Effector memory CD4-positive, alpha-beta T cell (primary cell): Measurements from ENCODE around the gene DSC2.

Experiments used
- DNase-seq, 3 donors: peaks; one replicate each; pipeline ENCODE4 v3.0.0-alpha.2; 2020
- H3K27ac ChIP-seq: 2 replicates; pipeline ENCODE4 v1.7.0; 2013; ENCODE audit warnings: mild to moderate bottlenecking, low read length, moderate library complexity; ENCODE audit not compliant: insufficient read depth, poor library complexity, severe bottlenecking
- H3K27me3 ChIP-seq: replicated peaks from 2 replicates; pipeline ENCODE4 v1.7.0; 2013; ENCODE audit warnings: mild to moderate bottlenecking, low read length; ENCODE audit not compliant: insufficient read depth, control insufficient read depth, poor library complexity, severe bottlenecking
- H3K36me3 ChIP-seq: 2 replicates; pipeline ENCODE4 v1.7.0; 2013; ENCODE audit warnings: mild to moderate bottlenecking, low read length, moderate library complexity; ENCODE audit not compliant: control insufficient read depth, insufficient read depth
- H3K4me1 ChIP-seq: 2 replicates; pipeline ENCODE4 v1.7.0; 2013; ENCODE audit warnings: low read length, mild to moderate bottlenecking; ENCODE audit not compliant: control insufficient read depth, insufficient read depth, poor library complexity, severe bottlenecking
- H3K4me3 ChIP-seq: 2 replicates; pipeline ENCODE4 v1.7.0; 2013; ENCODE audit warnings: low read length, low read depth, mild to moderate bottlenecking; ENCODE audit not compliant: insufficient read depth, poor library complexity, severe bottlenecking
- H3K9me3 ChIP-seq: 2 replicates; pipeline ENCODE4 v1.7.0; 2013; ENCODE audit warnings: mild to moderate bottlenecking, low read length, moderate library complexity; ENCODE audit not compliant: control insufficient read depth

The DSC2 gene

DNA sequence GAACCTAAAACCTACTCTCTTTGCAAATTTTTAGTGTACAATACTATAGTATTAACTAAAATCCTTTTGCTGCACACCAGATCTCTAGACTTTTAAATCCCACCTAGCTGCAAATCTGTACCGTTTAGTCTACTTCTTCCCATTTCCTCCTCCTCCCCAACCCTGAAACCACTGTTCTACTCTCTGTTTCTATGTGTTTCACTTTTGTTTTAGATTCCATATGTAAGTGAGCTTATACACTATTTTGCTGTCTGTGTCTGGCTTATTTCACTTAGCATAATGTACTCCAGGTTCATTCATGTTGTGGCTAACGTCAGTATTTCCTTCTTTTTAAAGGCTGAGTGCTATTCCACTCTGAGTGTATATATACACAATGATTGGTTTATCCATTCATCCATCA, 18.4 kb upstream of the DSC2 start:
- Histone ChIP-seq H3K36me3 (no peaks in the 10 kb centered on the region), H3K27ac (no peak overlapping the region), H3K4me3 (no peak overlapping the region), H3K9me3 (no peaks in the 10 kb centered on the region), H3K27me3 (no peaks in the 10 kb centered on the region), H3K4me1 (no peaks in the 10 kb centered on the region)
- no peak for DNase-seq

DNA sequence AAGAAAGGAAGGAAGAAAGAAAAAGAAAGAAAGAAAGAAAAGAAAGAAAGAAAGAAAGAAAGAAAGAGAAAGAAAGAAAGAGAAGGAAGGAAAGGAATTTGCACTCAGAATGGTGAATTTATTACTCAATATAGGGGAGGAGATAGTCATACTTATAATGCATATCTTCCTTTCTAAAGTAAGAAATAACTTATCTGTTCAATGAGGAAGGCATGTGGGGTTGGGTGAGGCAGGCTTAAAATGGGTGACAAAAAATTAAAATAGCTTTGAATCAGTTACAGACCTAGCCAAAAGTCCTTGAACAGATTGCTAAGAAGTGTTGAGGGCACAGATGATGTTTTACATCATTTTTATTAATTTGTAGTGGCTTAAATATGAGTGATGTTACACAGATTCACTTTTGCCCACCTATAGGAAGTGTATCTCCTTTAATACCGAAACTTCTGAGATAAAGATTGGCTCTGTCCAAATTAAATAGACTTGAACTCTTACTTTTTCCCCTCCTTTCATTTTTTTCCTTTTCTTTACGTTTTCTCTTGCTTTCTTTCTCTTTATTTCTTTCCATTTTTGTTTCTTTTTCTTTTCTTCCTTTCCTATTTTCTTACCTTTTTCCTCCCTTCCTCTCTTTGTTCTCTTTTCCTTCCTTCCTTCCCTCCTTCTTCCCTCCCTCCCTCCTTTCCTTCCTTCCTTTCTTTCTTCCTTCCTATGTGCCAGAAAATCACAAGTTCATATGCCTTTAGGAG, 14.8 kb upstream of the DSC2 start:
- no peaks in the 10 kb centered on the region for H3K4me1 ChIP-seq
- no peak for DNase-seq
- no peaks in the 10 kb centered on the region for H3K36me3 ChIP-seq
- no peaks in the 10 kb centered on the region for H3K27me3 ChIP-seq
- no peak overlapping the region for H3K4me3 ChIP-seq
- no peak overlapping the region for H3K27ac ChIP-seq
- H3K9me3 ChIP-seq = no peaks in the 10 kb centered on the region

GRCh38 chr18:31112804-31113203, 10.6 kb upstream of the DSC2 start:
- no peak overlapping the region for H3K27ac ChIP-seq
- H3K27me3 ChIP-seq = no peaks in the 10 kb centered on the region
- no peaks in the 10 kb centered on the region for H3K36me3 ChIP-seq
- no peak overlapping the region for H3K4me3 ChIP-seq
- H3K9me3 ChIP-seq = no peaks in the 10 kb centered on the region
- DNase-seq = no peak
- H3K4me1 ChIP-seq = no peaks in the 10 kb centered on the region

DNA sequence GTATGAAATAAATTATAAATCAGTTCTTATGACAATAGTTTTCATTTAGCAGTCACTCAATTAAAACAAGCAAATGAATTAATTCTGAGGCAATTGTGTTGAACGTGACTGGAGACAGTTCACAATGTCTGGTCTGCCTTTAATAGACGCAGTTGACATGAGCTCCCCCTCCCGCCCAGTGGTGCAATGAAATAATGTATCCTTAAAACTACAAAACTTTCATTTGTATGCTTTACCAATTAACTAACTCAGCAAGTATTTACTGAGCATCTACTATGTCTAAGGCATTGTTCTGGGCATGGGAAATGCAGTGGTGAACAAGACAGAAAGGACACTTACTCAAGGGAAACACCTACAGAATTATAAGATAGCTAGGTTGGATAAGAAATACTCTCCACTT, 3.5 kb upstream of the DSC2 start:
- DNase-seq = no peak
- no peaks in the 10 kb centered on the region for H3K9me3 ChIP-seq
- H3K4me1 ChIP-seq = no peaks in the 10 kb centered on the region
- no peak overlapping the region for H3K27ac ChIP-seq
- H3K4me3 ChIP-seq = no peak overlapping the region
- no peaks in the 10 kb centered on the region for H3K36me3 ChIP-seq
- H3K27me3 ChIP-seq = no peaks in the 10 kb centered on the region

GRCh38 chr18:31104444-31104843, 2.2 kb upstream of the DSC2 start:
- H3K27me3 ChIP-seq = no peaks in the 10 kb centered on the region
- no peak for DNase-seq
- no peaks in the 10 kb centered on the region for H3K36me3 ChIP-seq
- no peaks in the 10 kb centered on the region for H3K4me1 ChIP-seq
- H3K9me3 ChIP-seq = no peaks in the 10 kb centered on the region
- H3K4me3 ChIP-seq = no peak overlapping the region
- H3K27ac ChIP-seq = no peak overlapping the region

DNA sequence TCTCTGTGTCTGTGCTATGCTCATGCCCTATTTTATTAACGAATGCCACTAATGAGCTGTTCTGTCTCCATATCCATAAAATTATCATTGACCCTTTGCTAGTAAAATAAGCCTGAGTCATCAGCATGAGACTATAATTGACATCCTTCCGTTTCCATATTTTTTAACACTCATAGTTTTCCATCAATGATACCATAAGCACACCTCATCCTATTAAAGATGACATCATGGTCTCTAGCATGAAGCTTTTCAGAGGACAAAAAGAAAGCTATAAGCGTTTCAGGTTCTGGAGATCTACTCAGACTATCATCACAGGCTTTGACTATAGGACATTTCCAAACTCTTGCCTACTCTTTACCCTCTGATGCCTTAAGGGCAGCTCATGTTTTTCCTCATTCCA, 1.2 kb upstream of the DSC2 start:
- Histone ChIP-seq H3K4me3 (no peak overlapping the region), H3K9me3 (no peaks in the 10 kb centered on the region), H3K27me3 (no peaks in the 10 kb centered on the region), H3K27ac (no peak overlapping the region), H3K36me3 (no peaks in the 10 kb centered on the region), H3K4me1 (no peaks in the 10 kb centered on the region)
- no peak for DNase-seq

- H3K27ac ChIP-seq = no peak overlapping the region
These were observed 720 bp upstream of the DSC2 start for GRCh38 chr18:31102941-31103340.

GRCh38 chr18:31101183-31102024, 817 bp downstream of the DSC2 start:
- Histone ChIP-seq H3K27ac (no peak overlapping the region), H3K4me3 (no peak overlapping the region), H3K36me3 (no peaks in the 10 kb centered on the region), H3K27me3 (no peaks in the 10 kb centered on the region), H3K9me3 (no peaks in the 10 kb centered on the region), H3K4me1 (no peaks in the 10 kb centered on the region)
- no peak for DNase-seq

More at GRCh38 chr18:31102941-31103340, 720 bp upstream of the DSC2 start:
- DNase-seq = no peak
- H3K27me3 ChIP-seq = no peaks in the 10 kb centered on the region
- no peaks in the 10 kb centered on the region for H3K4me1 ChIP-seq
- H3K9me3 ChIP-seq = no peaks in the 10 kb centered on the region
- no peak overlapping the region for H3K4me3 ChIP-seq
- no peaks in the 10 kb centered on the region for H3K36me3 ChIP-seq

DNA sequence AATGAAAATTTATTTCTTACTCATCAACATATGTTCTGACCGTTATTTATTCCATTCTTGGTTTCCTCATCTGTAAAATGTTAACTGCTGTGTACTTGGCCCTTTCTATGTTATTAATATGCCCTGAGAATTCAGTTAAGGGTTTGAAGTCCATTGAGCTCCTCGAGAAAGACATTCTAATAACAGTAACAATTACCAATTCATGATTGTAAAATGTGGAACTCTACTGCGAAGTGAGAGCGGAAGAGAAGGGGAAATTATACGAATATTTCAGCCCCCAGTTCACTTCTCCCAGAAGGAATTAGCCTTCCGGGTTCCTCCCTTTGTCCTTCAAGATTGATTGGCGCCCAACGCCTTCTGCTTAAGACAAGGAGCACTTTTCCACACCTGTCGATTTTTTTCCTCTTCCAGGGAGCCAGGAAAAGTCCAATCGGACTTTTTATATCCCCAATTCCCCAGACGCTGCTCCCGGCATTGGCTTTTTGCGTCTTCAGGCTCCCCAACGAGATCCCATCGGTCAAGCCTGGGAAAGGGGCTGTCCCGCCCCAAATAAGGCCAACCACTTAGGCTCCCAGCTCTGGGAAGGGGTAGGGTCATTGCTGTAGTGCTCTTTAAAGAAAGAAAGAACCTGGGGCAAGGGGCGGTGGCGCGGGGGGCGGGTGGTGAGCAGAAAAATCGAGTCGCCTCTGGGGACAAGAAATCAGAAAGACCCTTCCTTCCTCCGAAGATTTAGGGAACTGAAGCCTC, 1.6 kb downstream of the DSC2 start:
- H3K27ac ChIP-seq = no peak overlapping the region
- no peak overlapping the region for H3K4me3 ChIP-seq
- DNase-seq = no peak

More for the DNA sequence above, 1.6 kb downstream of the DSC2 start:
- no peaks in the 10 kb centered on the region for H3K4me1 ChIP-seq
- no peaks in the 10 kb centered on the region for H3K36me3 ChIP-seq
- H3K27me3 ChIP-seq = no peaks in the 10 kb centered on the region
- no peaks in the 10 kb centered on the region for H3K9me3 ChIP-seq
